GM18517 (cell line): ENCODE measurements around the gene KNCN.

ENCODE experiments used
- ATAC-seq: cut with Tn5 transposase; IDR thresholded peaks from one replicate; pipeline ENCODE4 v1.9.1; 2021; ENCODE audit warnings: mild to moderate bottlenecking, moderate library complexity; ENCODE audit not compliant: unreplicated experiment

Gene KNCN

GRCh38 chr1:46546210-46546609, 5.2 kb downstream of the KNCN start:
- ATAC-seq = no peak

GRCh38 chr1:46545784-46546183, 5.7 kb downstream of the KNCN start:
- ATAC-seq = no peak

- no peak for ATAC-seq
Measured at GRCh38 chr1:46544561-46545240, 6.7 kb downstream of the KNCN start.

DNA sequence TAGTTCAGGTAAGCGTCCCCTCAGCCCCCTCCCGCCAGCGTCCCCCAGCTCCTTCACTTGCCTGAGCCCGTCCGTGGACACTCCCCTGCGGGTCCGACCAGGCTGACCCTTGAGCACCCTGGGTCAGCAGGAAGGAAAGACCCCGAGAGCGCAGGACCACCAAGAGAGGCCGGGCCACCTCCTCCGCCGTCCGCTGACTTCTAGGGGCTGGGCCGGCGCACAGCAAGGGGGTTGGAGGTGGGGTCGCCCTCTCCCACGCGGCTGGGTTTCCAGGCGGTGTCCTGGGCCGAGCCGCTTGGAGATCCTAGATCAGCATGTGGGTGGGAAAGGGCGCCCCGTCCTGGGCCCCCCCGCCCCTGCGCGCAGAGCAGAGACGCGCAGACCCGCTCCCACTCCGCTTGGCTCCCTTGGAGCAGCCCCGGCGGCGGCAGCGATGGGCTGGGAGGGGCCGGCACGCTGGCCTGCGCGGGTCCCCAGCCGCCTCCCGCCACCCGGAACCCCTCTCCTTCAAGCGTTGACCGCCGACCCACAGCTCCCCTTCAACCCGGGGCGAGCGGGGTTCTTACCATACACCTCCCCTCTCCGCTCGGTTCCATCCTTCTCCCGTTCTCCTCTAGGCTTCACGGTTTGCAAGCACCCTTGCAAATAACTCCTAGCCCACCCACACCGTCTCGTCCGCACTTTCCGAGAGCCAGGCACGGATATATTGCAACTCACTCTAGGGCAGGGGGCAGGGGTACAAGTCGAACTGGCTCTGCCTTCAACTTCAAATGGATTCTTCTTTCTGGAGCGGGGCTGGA, 7.5 kb downstream of the KNCN start:
- ATAC-seq = no peak

GRCh38 chr1:46543382-46543760, 8.1 kb downstream of the KNCN start:
- ATAC-seq = no peak

DNA sequence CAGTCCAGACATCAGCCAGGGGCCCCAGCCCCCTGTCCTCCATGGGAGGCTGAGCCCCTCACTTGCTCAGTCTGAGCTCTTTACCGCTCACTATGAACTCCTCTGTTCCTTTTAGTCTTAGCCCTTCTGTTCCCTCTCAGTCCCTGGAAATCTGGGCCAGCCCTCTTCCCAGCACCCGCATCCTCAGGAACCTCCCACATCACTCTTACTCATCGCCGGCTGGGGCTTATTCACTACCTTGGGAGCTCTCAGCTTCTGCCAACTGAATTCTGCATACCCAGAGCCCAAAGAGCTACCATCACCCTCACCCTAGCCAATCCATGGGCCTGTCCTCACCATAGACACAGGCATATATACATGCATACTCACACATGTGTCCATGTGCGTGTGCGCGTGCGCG, 11.5 kb downstream of the KNCN start:
- no peak for ATAC-seq

GRCh38 chr1:46538147-46538546, 13.3 kb downstream of the KNCN start:
- ATAC-seq = no peak

- ATAC-seq = no peak
Measured at GRCh38 chr1:46537651-46538050, 13.8 kb downstream of the KNCN start.

GRCh38 chr1:46536527-46536926, 14.9 kb downstream of the KNCN start:
- ATAC-seq = no peak

DNA sequence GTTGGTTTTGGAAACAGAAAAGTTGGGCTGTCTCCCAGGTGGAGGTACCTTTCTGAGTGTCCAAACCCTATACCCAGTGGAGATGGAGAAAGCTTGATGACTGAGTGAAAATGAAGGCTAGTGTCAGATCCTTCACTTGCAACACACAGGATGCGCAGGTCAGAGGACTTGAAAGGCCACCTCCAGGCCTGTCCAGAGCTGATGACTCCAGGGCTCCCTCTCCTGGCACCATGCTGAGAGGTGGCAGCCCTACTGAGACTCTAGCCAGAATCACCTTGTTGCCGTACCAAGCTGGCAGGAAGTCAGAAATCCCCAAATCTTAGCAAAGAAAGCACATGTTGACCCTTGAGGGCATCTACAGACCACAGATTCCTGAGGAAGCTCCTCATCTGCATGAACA, 16.4 kb downstream of the KNCN start:
- ATAC-seq = no peak

DNA sequence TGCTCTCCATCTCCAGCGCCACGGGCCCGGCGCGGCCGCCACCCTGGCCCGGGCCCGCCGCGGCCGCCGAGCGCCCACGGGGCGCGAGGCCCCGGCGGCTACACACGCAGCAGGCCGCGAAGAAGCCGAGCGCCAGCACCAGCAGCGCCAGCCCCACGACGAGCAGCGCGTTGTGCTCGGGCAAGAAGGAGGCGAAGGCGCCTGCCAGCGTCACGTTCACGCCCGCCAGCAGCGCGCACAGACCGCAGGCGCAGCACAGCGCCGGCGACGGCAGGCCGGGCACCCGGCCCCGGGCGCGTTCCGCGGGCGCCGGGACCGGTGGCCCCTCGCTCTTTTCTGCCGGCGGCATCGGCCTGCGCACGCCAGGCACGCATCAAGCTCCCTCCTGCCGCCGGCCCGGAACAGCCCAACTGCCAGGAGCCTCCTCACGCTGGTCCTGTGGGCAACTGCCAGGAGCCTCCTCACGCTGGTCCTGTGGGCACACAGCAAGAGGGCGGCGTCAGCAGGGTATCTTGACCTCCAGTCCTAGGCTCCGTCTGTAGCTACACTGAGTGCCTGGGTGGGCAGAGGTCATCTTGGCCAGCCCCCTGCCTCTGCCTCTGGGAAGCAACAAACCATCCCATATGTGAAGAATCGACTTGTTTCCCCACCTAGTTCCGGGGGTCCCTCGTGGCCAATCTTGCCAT, 18.1 kb downstream of the KNCN start:
- ATAC-seq = no peak

DNA sequence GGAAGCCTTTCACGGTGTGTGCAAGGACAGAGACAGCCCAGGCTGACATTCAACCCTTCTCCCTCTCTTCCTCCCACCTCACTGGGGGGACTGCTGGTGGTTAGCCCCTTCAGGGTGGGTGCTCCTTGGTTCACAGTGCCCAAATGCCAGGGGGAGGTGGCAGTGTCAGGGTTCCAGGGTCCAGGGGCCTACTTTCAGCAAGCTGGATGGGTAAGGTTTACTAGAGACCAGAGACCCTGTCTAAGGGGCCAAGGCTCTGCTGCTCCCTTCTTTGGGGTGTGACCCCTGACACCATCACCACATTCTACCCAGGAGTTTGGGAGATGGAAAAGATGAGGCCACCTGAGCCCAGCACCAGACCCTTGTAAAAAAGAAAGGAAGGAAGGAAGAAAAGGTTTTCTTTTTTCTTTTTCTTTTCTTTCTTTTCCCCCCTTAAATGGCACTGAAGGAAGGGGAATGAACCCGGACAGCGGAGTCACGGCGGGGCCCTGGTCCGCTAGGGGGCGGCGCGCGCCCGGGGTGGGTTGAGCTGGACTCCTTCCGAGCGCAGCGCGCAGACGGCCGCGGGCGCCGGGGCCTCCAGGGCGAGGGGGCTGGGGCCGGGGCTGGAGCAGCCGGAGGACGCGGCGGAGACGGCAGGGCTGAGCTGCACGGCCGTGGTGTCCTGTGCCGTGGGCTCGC, 18.8 kb downstream of the KNCN start:
- ATAC-seq = no peak

- no peak for ATAC-seq
Measured at GRCh38 chr1:46532095-46532494, 19.4 kb downstream of the KNCN start.

GRCh38 chr1:46530791-46531409, 20.5 kb downstream of the KNCN start:
- ATAC-seq = no peak

DNA sequence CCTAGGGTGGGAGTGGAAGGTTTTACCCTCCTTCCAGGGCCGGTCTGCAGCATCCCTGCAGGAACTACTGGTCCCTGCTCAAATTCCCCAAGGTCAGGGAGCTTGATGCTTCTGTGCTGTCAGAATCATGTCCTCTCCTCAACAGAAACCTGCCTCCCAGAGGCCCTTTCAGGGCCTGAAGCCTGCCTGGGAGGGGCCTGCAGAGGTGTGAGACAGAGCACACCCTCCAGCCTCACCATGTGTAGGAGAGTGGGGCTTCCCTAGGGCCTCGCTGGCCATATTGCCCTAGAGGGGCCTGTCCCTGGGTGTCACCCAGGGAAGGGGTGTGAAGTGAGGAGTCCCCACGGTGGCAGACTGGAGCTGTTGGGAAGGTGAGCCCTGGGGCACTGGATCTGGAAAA, 21.1 kb downstream of the KNCN start:
- no peak for ATAC-seq

DNA sequence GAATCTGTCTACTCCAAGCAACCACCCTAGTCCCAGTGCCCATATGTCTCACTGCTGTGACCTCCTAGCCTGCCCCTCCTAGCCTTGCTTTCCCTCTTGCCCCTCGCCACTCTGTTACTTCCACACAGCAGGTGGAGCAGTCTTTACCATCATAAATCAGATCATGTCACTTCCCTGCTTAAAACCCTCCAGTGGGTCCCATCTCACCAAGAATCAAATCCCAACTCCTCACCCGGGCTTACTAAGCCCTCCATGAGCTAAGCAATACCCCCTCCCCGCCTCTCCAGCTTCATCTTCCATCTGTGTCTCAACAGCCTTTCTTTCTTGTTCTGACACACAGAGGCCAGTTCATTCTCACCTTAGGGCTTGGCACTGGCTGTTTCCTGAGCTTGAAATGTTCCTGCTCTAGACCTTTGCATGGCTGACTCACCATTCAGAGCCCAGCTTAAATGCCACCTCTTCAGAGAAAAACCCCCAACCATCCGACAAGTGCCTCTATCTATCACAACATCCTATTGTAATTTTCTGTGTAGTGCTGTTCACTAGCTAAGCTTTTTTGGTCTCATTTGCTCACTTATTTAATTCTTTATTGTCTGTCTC, 22.3 kb downstream of the KNCN start:
- ATAC-seq = no peak

DNA sequence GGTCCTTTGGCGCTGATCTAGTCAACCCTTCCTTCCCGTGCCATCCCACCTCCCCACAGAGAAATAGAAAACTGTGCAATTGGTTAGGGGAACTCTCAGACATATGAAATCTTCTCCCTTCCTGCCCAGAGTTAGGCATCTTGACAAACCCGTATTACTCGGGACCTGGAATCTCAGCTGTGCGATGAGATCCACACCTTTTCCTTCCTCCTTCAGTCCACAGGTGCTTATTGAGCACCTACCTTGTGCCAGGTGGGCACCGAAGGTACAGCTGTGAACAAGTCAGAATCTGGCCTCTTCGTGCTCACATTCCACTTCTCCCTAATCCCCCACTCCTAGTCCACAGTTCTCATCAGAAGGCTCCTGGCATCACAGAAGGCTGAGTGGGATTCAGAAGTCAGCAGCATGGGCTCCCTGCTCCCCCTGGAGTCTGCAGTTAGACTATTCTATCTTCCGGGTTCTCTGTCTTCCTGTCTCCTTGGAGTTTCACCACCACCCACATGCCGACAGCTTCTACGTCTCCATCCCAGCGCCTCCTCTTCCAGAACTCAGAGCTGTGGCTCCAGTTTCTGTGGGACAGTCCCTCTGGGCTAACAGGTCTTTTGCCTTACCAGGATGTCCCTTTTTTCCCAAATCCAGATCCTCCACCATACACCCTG, 23.0 kb downstream of the KNCN start:
- no peak for ATAC-seq

GRCh38 chr1:46527474-46528296, 23.8 kb downstream of the KNCN start:
- ATAC-seq = peak; percentile 55

GRCh38 chr1:46526691-46527291, 24.7 kb downstream of the KNCN start:
- ATAC-seq = no peak
